ENCODE data around the gene TMEM95.

The TMEM95 gene, protein sequence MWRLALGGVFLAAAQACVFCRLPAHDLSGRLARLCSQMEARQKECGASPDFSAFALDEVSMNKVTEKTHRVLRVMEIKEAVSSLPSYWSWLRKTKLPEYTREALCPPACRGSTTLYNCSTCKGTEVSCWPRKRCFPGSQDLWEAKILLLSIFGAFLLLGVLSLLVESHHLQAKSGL

GRCh38 chr17:7355053-7355452 is at the start of gene TMEM95:
TMEM95 (plus strand) TSS chr17:7355156; CDS start chr17:7355205, 49 bp downstream.
- DNase-seq = peak; percentile 44

- peak; percentile 99 for DNase-seq
These were observed 47.9 kb upstream of the TMEM95 start, which contains the start of gene EIF5A for GRCh38 chr17:7306911-7307685. EIF5A (plus strand) TSS chr17:7307628; CDS start chr17:7309636, 2,008 bp downstream.

DNA sequence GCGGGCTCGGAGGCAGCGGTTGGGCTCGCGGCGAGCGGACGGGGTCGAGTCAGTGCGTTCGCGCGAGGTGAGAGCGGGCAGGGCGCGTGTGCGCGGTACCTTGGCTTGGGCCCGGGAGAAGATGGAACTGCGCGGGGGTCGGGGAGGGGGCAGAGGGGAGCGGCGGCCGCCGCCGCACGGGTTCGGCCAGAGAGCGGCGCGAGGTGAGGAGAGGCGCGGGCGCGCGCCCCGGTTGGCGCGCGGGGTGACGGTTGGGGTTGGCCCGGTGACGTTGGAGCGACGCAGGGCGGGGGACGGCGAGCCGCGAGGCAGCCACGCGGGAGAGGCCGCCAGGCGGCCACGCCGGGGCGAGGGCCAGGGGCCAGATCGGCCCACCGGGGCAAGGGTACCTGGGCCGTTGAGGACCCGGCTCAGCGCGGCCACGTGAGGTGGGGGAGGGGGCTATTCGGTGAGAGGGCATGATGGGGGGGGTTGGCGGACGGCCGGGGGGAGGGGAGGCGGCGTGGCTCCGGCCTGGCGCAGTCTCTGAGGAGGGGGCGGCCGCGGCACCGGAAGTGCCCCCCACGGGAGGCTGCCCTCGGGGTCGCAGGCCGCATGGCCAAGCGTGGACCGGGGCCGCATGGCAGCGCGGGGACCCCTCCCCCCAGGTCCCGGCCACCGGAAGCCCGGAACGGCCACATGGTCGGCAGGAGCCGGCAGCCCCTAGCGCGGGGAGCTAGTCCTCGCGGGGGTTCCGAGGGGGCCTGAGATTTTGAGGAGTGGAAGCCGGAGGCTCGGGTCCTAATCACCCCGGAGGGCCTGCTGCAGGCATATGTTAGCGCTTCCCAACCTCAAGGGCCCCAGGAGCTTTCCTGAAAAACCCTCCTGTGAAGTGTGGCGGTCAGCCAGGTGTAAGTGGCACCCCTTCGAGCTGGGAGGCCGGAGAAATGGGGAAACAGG is 47.0 kb upstream of the TMEM95 start:
- no peak for DNase-seq

DNA sequence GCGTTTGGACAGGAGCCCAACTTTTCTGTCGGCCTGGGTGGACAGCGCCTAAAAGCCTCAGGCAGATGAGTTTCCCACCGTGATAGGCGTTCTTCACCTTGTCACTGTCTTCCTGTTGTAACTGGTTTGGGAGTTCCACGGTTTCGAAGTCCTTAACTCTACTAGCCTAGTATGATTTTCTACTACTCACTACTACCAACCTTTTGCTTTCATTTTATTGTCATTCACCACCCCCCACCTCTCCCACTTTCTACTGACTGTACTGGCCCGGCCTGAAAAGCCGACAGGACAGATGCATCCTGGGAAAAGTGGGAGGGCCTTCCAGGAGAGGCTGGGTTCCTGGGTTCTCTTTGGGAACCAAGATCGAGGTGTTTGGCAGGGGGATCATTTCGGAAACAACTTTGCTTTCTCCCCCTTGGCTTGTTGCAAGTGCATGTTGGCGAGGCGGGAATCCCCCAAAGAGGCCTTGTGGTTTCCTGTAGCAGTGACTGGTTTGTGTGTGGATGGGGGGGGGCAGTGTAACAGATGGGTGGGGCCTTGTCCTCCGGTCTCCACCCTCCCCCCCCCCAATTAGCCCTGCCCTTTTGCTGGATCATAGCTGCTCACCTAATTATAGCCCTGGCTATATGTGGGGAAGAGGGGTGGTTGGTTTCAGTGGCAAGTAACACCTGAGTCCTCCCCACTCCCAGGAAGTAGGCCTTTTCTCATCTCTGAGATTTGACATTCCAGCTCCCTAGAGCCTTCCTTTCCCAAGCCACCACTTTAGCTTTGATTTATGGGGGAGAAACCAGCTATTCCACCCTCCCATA is 46.1 kb upstream of the TMEM95 start:
- peak; percentile 62 for DNase-seq

- DNase-seq = no peak
These were observed 45.3 kb upstream of the TMEM95 start for GRCh38 chr17:7309628-7310027.

GRCh38 chr17:7311110-7311705 is 43.7 kb upstream of the TMEM95 start:
- no peak for DNase-seq

- DNase-seq = no peak
These were observed 42.4 kb upstream of the TMEM95 start for GRCh38 chr17:7312432-7313087.

DNA sequence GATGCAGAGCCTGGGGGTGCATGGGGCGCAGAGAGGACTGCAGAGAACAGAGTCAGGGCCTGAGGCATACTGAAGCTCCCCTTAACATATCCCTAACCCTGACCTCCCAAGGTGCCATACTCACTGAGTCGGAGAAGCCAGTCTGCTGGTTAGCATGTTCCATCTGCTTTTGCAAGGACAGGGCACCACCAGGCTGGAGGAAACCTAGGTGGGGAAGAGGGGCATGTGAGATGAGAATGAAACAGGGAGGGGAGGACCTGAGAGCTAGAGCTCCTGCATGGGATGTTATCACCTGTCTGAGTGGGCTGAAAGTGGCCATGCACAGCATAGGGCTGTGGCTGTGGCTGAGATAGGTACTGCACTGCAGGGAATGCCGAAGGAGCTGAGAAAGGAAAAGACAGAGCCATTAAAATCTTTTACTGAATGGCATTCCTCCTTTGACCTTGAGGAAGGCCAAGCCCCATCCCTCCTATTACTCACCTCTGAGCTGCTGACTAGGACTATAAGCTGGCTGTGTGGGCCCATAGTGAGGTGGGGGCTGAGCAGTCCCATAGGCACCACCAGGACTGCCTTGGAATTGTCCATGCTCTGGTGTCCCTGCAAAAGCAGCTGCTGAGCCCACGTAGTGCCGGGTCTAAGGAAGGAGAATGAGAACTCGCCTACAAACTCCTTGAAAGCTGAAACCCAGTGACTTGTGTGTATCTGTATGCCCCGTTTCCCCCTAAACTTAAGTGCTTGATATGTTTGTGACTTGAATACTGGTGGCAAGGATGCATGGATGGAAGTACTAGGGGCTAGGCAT is 41.7 kb upstream of the TMEM95 start:
- no peak for DNase-seq

DNA sequence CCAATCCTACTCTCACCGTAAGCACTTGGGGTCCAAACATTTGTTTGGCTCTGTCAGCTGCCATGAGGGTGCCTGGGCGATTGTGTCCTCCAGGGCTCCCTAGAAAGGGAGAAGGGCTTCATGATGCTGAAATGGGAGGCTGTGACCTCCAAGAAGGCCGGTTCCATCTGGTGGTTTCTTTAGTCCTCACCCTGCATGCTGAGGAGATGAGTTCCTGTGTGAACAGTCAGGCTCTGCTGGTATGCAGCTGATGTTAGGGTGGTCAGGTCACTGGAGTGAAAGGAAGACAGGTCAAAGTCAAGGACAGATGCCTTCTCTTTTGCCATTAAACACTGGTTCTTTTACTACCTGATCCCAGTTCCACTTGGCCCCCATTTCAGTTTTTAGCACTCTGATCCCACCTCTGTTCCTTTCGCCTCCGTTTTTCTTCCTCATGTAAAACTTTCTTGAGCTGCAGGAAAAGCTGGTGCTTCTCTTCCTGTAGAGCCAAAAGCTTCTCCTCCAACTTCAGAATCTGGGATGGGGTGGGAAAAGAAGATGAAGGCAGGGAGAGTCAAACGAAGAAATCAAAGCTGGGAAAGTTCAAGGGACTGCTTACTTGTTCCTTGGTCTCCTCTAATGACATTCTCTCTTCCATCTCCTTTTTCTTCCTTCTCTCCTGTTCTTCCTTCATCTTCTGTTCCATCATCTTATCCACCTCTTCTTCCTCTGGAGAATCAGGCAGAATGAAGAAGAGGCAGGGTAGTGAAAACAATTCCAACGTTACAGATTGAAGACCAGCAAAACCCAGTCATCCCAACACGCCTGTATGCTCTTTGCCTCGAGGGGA is 40.9 kb upstream of the TMEM95 start:
- DNase-seq = no peak

DNA sequence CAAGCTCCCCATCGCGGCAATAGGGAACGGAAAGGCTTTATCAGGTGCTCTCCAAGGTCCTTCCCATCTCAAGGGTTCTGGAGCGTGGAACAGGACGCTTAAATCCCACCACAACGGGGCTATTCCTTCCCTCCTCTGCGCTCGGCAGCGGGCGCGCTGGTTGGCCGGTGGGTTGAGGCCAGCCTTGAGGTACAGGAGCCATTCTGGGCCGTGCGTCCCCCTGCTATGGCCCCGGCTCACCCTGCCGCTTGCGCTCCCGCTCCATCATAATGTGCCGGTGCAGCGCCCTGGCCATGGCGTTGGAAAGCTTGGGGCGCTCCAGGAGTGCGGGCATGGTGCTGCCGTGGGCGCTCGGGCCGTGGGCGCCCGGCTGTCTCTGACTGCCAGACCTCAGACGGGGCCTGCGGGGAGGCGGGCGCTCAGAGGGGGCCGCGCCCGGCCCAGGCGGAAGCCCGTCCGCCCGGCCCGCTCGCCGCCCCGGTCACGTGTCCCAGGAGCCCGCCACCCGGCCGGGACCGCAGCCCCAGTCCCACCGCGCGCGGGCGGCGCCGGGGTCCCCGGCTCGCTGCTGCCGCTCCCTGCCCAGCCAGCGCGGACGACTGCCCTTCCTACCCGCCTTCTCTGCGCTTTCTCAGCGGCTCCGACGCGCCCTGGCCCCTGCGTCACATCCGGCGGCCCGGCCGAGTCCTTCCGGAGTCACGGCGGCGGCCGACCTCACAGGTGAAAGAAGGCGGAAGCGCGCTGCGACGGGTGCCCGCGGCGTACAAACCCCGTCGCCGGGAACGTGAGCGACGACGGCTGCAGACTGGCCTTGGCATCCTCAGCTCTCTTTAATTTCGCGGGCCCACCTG is 40.0 kb upstream of the TMEM95 start, which contains the start of gene GPS2:
GPS2 (minus strand) TSS at position 642 of the 851 bp plus-strand sequence; CDS start at position 334, 308 bp downstream.
- peak; percentile 28 for DNase-seq

- no peak for DNase-seq
These were observed 39.3 kb upstream of the TMEM95 start for GRCh38 chr17:7315570-7316235.

DNA sequence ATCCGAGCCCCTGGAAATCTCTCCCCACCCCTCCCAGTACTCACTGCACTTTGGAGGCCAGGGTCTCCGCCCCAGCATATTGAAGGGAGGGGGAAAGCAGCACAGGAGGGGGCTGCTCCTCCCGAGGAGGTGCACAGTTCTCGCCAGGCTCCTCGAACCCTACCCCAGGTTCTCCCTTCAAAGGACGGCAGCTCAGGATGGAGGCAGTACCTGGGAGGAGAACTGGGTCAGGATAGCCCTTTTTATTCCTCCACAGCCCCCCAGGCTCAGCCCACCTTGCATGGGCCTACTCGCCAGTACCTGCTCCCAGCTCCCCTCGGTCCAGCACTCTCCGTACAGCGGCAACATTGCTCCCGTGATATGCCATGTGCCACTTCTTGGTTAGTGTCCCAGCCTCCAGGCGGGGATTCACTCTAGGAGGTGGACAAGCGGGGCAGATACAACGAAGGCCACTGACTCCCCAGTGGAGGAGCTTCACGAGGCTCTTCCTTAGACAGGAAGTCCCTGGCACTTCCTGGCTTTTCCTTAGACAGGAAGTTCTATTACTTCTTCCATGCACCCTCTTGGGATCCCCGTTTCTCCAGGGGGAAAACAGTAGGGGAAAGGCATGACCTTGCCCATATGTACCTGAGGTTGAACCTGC is 37.7 kb upstream of the TMEM95 start:
- no peak for DNase-seq

- DNase-seq = no peak
These were observed 36.7 kb upstream of the TMEM95 start for GRCh38 chr17:7318121-7318860.

DNA sequence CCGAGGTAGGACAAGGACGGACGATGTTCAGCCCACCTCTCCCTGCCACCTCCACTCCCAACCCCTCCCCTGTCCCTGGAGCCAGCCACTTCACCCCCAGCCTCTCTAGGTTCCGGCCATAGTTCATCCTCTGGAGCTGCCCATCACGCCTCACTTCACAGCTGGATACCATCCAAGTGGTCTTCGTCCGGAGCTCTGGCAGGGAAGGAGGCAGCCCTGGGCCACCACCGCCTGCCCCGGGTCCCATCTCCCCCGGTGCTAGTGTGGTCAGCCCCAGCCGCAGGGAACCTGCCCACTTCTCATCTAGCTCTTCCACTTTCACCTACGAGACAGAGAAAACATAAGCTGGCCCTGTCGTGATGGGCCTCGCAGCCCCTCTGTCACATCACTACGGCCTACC is 33.5 kb upstream of the TMEM95 start:
- no peak for DNase-seq

DNA sequence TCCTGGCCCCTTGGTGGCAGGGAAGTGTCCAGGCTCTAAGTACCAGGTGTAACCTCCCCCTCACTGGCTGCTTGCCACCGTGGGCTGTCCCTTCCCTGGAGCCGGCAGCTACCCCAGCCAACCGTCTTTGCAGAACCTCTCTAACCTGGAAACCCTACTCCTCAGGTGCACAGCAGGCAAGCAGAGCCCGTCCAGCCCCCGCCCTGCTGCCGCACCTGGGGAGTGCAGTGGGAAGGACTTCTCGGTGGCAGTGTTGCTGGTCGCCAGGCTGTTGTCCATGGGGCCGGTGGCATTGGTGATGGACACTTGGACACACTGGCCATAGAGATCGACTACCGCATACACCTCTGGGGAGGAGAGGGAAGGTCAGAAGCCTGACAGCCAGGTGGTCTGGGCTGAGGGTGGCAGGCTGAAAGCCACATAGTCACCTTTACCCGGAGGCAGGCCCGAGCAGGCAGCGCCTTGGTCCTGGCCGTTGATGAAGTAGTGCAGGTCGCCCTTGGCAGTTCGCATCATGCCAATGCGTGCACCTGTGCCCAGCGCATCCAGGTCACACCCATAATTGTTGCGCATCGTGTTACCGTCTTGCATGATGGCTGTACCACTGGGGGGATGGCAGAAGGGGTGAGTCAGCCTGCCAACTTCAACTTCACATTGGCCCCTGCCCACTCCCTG is 32.3 kb upstream of the TMEM95 start:
- no peak for DNase-seq

All from NCI-H1694 treated with DMSO at 0.1 percent for 48 hours (cell line).